NB4 (cell line): Measurements from ENCODE around the gene GPR132.
"Not testable (repeated sequence)": the region's sequence is repeated elsewhere in the genome, so short reads cannot be mapped to it uniquely, and the experiment has no call there.

ENCODE experiments used
- DNase-seq: peaks from one replicate; pipeline ENCODE4 v3.0.0; 2010; ENCODE audit warnings: low read depth
- H3K4me3 ChIP-seq: one replicate; pipeline ENCODE4 v1.5.1; 2011; ENCODE audit warnings: mild to moderate bottlenecking, low read depth, low read length, moderate library complexity
- MYC ChIP-seq: IDR thresholded peaks from 2 replicates; pipeline ENCODE4 v1.6.1; 2011; ENCODE audit warnings: low read depth, low read length
- POLR2A ChIP-seq: IDR thresholded peaks from 2 replicates; pipeline ENCODE4 v1.6.1; 2011; ENCODE audit warnings: mild to moderate bottlenecking; ENCODE audit not compliant: insufficient read length; ENCODE audit errors: extremely low read depth
- TF ChIP-seq, protein P1 (sequence below): IDR thresholded peaks from 2 replicates; pipeline ENCODE4 v1.6.1; 2011; ENCODE audit warnings: low read depth, low read length
- TF ChIP-seq, protein P2 (sequence below): IDR thresholded peaks from one replicate; pipeline ENCODE4 v1.5.1; 2012; ENCODE audit warnings: low read depth, low read length

The GPR132 gene

DNA sequence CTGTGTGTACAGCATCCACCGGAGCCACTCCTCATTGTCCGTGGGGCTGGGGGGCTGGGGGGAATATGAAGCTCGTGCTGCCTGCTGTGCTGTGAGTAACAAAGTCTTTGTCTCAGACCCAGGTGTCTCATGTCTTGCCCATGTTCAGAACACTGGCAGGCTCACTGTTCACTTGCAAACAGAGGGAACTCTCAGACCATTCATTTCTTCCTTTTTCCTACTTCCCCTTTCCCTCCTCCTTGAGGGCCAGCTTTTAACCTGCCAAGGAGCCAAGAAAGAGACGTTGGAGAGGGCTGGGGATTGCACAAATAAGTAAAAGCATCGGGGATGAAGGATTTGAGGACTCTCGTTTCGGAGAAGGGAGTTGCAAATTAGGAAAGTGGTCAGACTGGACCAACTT lies 21.6 kb downstream of the GPR132 start:
- H3K4me3 ChIP-seq, result no peak overlapping the region
- DNase-seq, result peak; percentile 45
- TF ChIP-seq, protein P1, sequence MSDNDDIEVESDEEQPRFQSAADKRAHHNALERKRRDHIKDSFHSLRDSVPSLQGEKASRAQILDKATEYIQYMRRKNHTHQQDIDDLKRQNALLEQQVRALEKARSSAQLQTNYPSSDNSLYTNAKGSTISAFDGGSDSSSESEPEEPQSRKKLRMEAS, result no peak
- no peak for TF ChIP-seq MYC
- no peak for TF ChIP-seq POLR2A
- TF ChIP-seq, protein P2, sequence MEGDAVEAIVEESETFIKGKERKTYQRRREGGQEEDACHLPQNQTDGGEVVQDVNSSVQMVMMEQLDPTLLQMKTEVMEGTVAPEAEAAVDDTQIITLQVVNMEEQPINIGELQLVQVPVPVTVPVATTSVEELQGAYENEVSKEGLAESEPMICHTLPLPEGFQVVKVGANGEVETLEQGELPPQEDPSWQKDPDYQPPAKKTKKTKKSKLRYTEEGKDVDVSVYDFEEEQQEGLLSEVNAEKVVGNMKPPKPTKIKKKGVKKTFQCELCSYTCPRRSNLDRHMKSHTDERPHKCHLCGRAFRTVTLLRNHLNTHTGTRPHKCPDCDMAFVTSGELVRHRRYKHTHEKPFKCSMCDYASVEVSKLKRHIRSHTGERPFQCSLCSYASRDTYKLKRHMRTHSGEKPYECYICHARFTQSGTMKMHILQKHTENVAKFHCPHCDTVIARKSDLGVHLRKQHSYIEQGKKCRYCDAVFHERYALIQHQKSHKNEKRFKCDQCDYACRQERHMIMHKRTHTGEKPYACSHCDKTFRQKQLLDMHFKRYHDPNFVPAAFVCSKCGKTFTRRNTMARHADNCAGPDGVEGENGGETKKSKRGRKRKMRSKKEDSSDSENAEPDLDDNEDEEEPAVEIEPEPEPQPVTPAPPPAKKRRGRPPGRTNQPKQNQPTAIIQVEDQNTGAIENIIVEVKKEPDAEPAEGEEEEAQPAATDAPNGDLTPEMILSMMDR, result no peak

DNA sequence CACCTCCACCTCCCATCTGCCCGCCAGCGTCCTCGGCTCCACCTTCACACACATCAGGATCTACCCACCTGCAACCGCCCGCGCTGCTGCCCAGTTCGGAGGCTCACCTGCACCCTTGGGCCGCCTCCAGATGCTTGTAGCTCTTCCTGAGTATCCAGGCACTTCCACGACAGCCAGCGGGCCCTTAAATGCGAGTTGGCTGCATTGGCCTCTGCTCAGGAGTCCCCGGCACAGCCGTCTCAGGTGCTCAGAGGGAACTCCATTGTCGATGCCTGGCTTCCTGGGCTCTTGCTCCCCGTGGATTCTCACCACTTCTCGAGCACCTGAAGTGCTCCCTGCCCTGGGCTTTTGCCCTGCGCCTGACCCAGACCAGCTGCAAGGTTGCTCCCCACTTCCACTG lies 22.4 kb downstream of the GPR132 start:
- no peak overlapping the region for H3K4me3 ChIP-seq
- no peak for DNase-seq
- TF ChIP-seq, protein P2, result no peak
- TF ChIP-seq, protein P1, result no peak
- no peak for TF ChIP-seq MYC
- no peak for TF ChIP-seq POLR2A

DNA sequence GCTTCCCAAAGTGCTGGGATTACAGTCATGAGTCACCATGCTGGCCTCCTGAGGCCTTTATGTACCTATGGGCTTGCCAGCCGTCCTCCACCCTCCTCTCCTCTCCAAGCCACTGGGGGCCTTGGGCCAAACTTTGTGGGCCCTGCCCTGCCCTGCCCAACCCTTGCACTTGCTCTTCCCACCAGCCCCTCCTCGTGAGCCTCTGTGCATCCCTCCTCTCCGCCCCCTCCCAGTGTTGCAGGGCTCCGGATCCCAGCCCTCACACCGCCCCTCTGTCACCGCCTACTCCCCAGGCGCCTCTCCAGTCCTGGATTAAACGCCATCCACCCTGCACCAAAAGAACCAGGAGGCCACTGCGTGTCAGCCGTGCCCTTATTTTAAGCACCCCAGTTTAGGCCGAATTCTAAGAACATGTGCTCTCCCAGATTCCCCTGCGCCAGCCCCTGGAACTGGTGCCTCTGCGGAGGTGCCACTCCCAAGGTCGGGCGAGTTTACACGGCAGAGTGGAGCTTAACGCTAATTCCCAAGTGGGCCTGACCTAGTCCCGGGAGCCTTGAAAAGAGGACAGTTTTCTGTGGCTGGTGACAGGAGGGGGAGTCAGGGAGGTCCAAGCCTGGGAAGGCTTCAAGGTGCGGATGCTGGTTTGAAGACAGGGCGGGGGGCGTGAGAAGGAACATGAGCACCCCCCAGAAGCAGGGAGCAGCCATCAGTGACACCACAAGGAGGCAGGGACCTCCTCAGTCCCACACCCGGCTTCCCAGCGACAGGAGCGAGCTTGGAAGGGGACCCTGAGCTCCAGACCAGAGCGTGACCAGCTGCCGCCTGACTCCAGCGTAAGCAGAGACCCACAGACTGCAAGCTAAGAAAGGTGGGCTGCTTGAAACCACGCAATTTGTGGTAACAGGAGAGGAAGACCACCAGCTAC lies 23.1 kb downstream of the GPR132 start:
- TF ChIP-seq MYC, result no peak
- TF ChIP-seq, protein P2, result no peak
- TF ChIP-seq, protein P1, result no peak
- no peak for TF ChIP-seq POLR2A
- DNase-seq, result no peak
- H3K4me3 ChIP-seq, result no peak overlapping the region

DNA sequence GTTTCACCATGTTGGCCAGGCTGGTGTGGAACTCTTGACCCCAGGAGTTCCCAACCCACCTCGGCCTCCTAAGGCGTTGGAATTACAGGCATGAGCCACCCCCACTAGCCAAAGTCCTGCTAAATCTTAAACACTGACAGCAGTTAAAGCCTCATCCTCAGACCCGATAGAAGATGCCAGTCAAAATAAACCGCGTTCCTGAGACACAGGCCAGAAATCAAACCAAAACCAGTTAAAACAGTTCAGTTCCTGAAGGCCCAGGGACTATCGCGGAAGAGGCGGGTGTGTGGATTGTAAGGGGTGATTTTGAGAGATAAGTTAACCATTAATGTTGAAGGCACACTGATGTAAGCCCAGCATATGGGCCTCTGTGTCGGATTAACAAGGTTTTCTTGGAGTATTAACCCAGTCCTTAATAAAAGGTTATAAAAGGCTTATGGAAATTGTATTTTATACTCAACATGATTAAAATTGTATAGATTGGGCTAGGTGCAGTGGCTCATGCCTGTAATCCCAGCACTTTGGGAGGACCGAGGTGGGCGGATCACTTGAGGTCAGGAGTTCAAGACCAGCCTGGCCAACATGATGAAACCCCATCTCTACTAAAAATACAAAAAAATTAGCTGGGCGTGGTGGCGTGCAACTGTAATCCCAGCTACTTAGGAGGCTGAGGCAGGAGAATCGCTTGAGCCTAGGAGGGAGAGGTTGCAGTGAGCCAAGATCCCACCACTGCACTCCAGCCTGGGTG lies 25.6 kb downstream of the GPR132 start:
- no peak for DNase-seq
- H3K4me3 ChIP-seq, result no peak overlapping the region
- TF ChIP-seq, protein P2, result no peak
- TF ChIP-seq, protein P1, result no peak
- TF ChIP-seq MYC (no peak), POLR2A (no peak)

DNA sequence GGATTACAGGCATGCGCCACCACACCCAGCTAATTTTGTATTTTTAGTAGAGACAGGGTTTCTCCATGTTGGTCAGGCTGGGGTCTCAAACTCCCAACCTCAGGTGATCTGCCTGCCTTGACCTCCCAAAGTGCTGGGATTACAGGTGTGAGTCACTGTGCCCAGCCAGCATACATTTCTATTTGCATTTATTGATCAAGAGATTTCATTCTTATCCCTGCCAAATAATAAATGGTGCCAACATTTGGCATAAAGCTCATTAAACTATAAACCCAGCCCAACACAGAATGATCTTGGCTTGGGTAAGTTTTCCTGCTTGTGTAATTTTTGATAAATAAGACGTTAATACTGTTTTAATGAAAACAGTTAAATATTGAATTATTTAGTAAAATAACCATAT lies 29.6 kb downstream of the GPR132 start:
- not testable (repeated sequence) for H3K4me3 ChIP-seq, DNase-seq

DNA sequence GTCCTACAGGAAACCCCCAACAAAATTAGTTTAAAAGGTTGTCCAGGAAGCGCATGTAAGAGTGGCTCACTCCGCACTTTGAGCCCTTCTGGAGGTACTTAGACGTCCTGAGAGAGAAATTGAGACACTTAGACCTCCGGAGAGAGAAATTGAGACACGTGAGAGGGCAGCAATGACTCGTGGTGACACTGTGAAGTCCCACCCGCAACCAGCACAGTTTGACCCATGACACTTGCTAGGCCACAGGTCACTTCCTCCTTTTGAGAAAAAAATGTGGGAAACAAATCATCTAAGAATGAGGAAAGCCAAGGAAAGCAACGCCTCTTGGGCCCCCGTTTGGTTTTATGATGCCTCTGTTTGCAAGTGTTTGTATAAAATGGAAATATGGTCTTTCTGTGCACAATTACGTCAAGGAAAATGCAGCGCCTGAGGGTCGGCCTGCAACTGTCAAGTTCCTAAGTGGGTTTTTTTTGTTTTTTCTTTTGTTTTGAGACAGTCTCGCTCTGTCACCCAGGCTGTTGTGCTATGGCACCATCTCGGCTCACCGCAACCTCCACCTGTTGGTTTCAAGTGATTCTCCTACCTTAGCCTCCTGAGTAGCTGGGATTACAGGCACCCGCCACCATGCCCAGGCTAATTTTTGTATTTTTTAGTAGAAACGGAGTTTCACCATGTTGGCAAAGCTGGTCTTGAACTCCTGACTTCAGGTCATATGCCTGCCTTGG lies 30.8 kb downstream of the GPR132 start:
- no peak for TF ChIP-seq POLR2A
- no peak for TF ChIP-seq MYC
- TF ChIP-seq, protein P1, result no peak
- TF ChIP-seq, protein P2, result no peak
- H3K4me3 ChIP-seq, result no peak overlapping the region
- DNase-seq, result peak; percentile 50

DNA sequence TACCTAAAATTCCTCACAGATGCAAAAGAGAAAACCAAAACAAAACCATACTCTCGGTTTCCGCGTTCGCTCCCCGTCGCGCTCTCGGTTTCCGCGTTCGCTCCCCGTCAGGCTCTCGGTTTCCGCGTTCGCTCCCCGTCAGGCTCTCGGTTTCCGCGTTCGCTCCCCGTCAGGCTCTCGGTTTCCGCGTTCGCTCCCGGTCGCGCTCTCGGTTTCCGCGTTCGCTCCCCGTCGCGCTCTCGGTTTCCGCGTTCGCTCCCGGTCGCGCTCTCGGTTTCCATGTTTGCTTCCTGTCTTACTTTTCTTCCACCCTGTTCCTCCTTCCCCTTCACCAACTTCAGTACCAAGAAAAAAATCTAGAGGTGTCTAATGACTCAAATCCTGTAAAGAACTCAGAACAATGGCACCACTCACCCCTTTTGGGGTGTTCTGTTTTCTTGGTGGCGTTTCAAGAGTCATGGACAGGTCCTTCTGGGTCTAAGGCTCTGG lies 31.8 kb downstream of the GPR132 start:
- not testable (repeated sequence) for DNase-seq, H3K4me3 ChIP-seq

DNA sequence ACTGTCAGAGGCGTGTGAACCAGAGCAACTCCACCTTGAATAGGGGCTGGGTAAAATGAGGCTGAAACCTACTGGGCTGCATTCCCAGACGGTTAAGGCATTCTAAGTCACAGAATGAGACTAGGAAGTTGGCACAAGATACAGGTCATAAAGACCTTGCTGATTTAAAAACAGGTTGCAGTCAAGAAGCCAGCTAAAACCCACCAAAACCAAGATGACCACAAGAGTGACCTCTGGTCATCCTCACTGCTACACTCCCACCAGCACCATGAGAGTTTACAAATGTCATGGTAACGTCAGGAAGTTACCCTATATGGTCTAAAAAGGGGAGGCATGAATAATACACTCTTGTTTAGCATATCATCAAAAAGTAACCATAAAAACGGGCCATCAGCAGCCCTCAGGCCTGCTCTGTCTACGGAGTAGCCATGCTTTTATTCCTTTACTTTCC lies 32.8 kb downstream of the GPR132 start:
- not testable (repeated sequence) for H3K4me3 ChIP-seq, DNase-seq
